Left ventricle myocardium superior (tissue), 1 donor: ENCODE data around the gene MYH13. TPM values are rescaled to one million over a fixed set of nuclear protein-coding genes. Genes with fewer than 3 reads are reported as not detected.
"Not testable (repeated sequence)": the region's sequence is repeated elsewhere in the genome, so short reads cannot be mapped to it uniquely, and the experiment has no call there.

Experiments used
- ATAC-seq: fragments of 200-7000 bp; cut with Tn5 transposase; one replicate; pipeline ENCODE4 v1.9.1; 2020; ENCODE audit warnings: mild to moderate bottlenecking, moderate library complexity
- DNase-seq: peaks from one replicate; pipeline ENCODE4 v3.0.0-alpha.2; 2020
- intact Hi-C: fragments of 100-400 bp; cut with micrococcal nuclease; formaldehyde crosslinking; loops from one replicate; pipeline ENCODE4 v1.11.0; 2022
- total RNA-seq: library from RNA; stranded (reverse); fragmentation: NEBNext Ultra II Directional; extraction: Animal tissue kit (Norgen Biotek cat#: 25700); gene quantifications from one replicate; pipeline ENCODE4 v1.2.1, GENCODE V29; 2021
- donor health status: DM: no; HTN: yes; CAD: no; lungs with severe emphysema.

MYH13 gene
- total RNA-seq, 1 donor from 2014 or later, result not detected

- no peak for DNase-seq
- intact Hi-C loops, result no loop called here
- ATAC-seq, result no peak
Observed at GRCh38 chr17:10311131-10311530, 61.7 kb downstream of the MYH13 start.

- ATAC-seq (no peak), DNase-seq (no peak)
- intact Hi-C loops, result no loop called here
Observed at GRCh38 chr17:10309003-10309974, 63.5 kb downstream of the MYH13 start.

- DNase-seq, result no peak
- no peak for ATAC-seq
- intact Hi-C loops, result no loop called here
Observed at GRCh38 chr17:10306585-10306984, 66.2 kb downstream of the MYH13 start.

DNA sequence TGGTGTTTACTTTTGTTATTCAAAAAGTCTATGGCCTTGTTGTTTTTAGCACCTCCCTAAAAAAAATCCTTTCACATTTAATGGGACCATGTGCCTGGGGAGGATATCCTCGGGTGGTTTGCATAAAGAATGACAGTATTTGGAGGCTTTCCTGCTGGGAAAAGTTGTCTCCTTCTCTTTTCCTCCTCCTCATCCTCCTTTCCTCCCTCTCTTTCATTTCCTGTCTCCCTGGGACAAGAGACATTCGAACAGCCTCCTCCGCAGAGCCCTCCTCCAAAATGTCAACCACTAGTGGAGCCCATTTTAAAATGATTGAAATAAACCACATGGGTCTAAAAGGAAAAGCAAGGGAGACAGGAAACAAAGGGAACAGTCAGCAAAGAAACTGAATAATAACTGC lies 67.4 kb downstream of the MYH13 start:
- intact Hi-C loops, result no loop called here
- DNase-seq (no peak), ATAC-seq (no peak)

DNA sequence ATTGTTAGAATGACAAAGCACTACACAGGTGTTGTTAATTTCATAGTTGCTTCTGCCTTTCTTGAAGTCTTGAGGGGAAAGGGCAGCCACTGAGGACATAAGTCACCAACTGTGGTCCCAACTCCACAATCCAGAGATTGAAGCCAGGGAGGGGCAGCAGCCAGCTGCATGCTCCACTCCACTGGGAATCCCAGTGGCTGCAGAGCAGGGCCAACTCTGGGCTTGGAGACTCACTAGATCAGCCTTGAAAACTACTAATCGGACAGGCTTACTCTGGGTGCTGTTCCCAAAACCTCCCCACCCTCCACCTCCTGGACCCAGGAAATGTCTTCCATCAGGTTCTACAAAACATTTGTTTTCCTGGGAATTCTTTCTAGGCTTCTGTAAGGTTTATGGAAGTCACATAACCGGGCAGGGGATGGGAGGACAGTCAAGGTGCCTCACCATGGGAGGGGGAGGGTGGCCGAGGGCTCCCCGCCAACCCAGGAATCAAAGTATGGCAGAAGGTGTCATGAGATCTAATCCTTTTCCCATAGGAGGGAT lies 68.0 kb downstream of the MYH13 start:
- ATAC-seq (no peak), DNase-seq (no peak)
- intact Hi-C loops, result no loop called here

DNA sequence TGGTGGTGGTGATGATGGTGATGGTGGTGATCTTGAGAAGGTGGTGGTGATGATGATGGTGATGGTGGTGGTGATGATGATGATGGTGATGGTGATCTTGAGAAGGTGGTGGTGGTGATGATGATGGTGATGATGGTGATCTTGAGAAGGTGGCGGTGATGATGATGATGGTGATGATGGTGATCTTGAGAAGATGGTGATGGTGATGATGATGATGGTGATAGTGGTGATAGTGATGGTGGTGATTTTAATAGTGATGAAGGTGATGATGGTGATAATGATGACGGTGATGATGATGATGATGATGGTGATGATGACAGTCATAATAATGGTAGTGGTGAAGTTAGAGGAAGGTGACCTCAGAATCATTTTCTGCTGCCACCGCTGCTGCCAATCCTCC lies 75.1 kb downstream of the MYH13 start:
- DNase-seq, result no peak
- ATAC-seq, result no peak
- intact Hi-C loops, result no loop called here

DNA sequence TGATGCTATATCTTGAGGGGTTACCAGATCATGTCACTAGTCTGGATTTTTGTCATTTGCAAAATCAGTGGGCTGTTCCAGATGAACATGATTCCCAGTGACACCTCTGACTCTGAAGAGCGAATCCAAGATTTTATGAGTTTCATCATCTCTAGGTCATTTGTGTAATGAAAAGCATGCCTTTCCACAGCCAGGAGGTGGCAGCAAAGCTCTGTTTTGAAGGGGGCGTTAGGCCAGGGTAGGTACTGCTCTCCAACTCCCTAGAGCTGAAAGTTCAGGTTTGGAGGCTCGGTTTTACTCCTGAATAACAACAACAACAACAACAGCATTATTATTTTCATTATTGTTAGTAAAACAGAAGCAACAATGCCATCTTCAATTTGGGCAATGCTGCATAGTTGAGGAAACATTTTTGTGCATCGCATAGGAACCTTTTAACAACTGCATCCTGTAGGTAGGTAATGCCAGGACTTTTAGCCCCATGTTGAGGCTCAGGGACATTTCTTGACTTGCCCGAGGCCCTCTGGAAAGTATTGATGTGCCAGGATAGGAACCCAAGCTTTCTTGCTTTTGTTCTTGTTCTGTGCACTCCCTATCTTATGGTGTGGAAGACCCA lies 77.0 kb downstream of the MYH13 start:
- ATAC-seq (peak; percentile 56), DNase-seq (peak; percentile 50)
- intact Hi-C loops, result no loop called here

GRCh38 chr17:10294180-10294579 lies 78.6 kb downstream of the MYH13 start:
- DNase-seq, result no peak
- no peak for ATAC-seq
- intact Hi-C loops, result no loop called here

DNA sequence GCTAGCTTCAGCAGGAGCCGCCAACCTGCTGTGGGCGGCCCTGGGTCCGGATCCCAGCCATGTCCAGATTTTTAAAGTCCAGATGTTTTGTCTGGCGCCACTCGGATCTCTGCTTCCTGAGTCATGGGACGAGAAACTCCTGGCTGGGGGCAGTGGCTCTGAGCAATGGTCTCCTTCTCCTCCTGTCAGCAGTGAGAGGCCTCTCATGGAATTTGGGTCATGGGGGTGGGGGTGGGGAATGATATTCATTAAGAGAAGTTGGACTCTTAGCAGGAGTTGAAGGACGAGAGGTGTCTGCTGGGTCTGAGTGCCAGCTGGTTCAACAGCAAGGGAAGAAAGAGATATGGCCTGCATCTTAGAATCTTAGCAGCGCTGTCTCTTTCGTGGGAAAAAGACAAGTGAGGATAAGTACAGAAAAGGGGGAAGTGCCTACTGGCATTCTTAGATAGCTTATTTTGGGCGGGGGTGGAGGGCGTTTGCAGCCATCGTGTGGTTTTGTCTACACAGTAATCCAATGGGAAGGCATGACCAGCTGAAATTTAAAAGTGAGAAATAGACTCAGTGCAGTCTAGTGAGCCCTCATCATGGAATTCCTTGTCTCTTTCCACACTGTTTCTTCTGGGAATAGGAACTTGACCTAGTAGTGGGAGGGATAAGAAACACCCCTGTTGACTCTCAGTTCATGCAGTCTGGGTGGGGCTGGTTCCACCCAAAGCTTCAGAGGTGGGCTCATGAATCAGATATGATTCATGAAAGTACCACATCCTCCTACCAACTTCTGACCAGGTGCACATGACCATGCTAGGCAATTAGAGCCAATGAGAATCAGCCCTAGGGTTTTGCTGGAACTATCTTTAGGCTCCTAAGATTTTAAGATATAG lies 80.5 kb downstream of the MYH13 start:
- DNase-seq (peak; percentile 70), ATAC-seq (peak; percentile 86)
- intact Hi-C loops, result no loop called here

DNA sequence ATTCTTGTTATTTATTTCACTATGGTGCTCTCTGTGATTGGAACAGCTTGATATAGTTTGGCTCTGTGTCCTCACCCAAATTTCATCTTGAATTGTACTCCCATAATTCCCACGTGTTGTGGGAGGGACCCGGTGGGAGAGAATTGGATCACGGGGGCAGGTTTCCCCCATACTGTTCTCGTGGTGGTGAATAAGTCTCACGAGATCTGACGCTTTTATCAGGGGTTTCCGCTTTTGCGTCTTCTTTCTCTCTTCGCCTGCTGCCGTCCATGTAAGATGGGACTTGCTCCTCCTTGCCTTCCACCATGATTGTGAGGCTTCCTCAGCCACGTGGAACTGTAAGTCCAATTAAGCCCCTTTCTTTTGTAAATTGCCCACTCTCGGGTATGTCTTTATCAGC lies 81.2 kb downstream of the MYH13 start:
- DNase-seq, intact Hi-C loops: not testable (repeated sequence)
- peak; percentile 10 for ATAC-seq

- ATAC-seq (peak; percentile 61), DNase-seq (peak; percentile 44)
- intact Hi-C loops, result no loop called here
Observed at GRCh38 chr17:10290041-10290440, 82.8 kb downstream of the MYH13 start.

DNA sequence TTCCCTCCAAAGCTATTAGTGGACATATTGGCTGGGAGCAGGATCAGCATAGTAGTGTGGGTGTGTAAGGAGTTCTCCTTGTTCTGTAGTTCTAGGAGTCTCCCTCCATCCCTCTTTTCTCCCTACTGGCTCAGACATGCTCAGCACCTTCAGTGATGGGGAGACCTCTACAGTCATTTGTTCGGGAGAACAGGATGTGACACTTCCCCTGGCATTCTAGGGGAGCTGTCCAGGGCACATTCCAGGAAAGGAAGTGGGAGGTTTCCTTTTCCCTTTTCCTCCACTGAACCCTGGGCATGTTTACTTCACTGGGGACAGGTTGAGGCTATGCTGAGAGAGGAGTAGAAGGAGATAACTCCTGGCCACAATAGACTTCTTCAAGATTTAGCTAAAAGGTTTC lies 86.5 kb downstream of the MYH13 start:
- DNase-seq, result no peak
- ATAC-seq, result no peak
- intact Hi-C loops, result no loop called here

- no peak for DNase-seq
- no peak for ATAC-seq
- intact Hi-C loops, result no loop called here
Observed at GRCh38 chr17:10285896-10286295, 86.9 kb downstream of the MYH13 start.

DNA sequence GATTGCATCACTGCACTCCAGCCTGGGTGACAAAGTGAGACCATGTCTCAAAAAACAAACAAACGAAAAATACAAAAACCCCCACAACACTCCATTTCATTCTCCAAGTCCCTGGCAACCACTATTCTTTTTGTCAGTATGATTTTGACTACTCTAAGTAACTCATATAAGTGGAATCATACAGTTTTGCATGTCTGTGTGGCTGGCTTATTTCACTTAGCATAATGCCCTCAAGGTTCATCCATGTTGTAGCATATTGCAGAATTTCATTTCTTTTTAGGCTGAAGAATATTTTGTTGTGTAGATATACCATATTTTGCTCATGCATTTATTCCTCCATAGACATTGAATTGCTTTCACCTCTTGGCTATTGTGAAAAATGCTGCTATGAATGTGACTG lies 92.7 kb downstream of the MYH13 start:
- ATAC-seq (no peak), DNase-seq (no peak)
- intact Hi-C loops, result no loop called here

GRCh38 chr17:10278218-10278617 lies 94.6 kb downstream of the MYH13 start:
- no peak for DNase-seq
- intact Hi-C loops, result no loop called here
- no peak for ATAC-seq

GRCh38 chr17:10276436-10276835 lies 96.4 kb downstream of the MYH13 start:
- intact Hi-C loops, result no loop called here
- no peak for DNase-seq
- no peak for ATAC-seq

DNA sequence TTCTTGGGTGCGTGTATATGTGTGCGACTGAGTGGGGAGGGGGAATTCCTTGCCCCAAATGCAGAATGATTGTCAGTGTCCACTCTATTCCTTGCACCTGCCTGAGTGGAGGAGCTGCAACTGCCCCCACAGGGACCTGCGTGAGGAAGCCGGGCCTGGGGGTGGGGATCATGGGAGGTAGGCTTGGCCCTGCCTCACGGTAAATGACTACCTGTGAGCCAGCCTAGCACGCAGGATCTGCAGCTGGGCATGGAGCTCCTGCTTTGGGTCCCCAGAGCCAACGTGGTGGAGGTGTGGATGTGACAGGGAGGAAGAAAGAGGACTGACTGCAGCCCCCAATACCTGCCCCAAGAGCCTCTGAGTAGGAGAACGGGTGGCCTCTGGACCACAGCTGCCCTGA lies 97.4 kb downstream of the MYH13 start:
- intact Hi-C loops, result no loop called here
- ATAC-seq (no peak), DNase-seq (no peak)

GRCh38 chr17:10271106-10271562 lies 101.7 kb downstream of the MYH13 start:
- no peak for DNase-seq
- intact Hi-C loops, result no loop called here
- peak; percentile 78 for ATAC-seq

GRCh38 chr17:10270258-10270657 lies 102.5 kb downstream of the MYH13 start:
- DNase-seq (no peak), ATAC-seq (peak; percentile 52)
- intact Hi-C loops, result no loop called here
